IMR-90 (cell line): Measurements from ENCODE around the gene MKS1. TPM values are rescaled to one million over a fixed set of nuclear protein-coding genes. Genes with fewer than 3 reads are reported as not detected.

Source experiments
- ATAC-seq: fragments of 200-7000 bp; cut with Tn5 transposase; 2 replicates; pipeline ENCODE4 v1.9.1; 2020; ENCODE audit warnings: low read depth, mild to moderate bottlenecking, moderate library complexity
- BruUV-seq: library from RNA; stranded (reverse); fragments of 400-500 nt; replicated peaks from 2 replicates; lab custom pipeline; 2021; lab: Mats Ljungman, UMichigan
- CTCF ChIA-PET: fragments of 300-600 bp; formaldehyde crosslinking; extraction: SDS; loops from one replicate; lab custom pipeline; 2021; ENCODE audit warnings: antibody characterized with exemption; lab: Yijun Ruan, JAX
- POLR2A ChIA-PET: fragments of 300-600 bp; sonication (Branson Sonifier 250); formaldehyde crosslinking; loops from one replicate; lab custom pipeline; 2022; ENCODE audit warnings: antibody characterized with exemption; ENCODE audit not compliant: unreplicated experiment; lab: Charles Lee
- DNase-seq: peaks from one replicate; pipeline ENCODE4 v3.0.0; 2013
- H2AFZ ChIP-seq: replicated peaks from 2 replicates; pipeline ENCODE3; 2013; ENCODE audit warnings: low read length, mild to moderate bottlenecking; ENCODE audit not compliant: poor library complexity
- H2AK5ac ChIP-seq: 2 replicates; pipeline ENCODE4 v1.6.1; 2013; ENCODE audit warnings: low read depth, low read length, inconsistent platforms
- H2AK9ac ChIP-seq: replicated peaks from 2 replicates; pipeline ENCODE3; 2013; ENCODE audit warnings: mild to moderate bottlenecking, low read depth, low read length, moderate library complexity; ENCODE audit not compliant: poor library complexity
- H2BK120ac ChIP-seq: 2 replicates; pipeline ENCODE4 v1.6.1; 2013; ENCODE audit warnings: low read depth, low read length, inconsistent platforms
- H2BK15ac ChIP-seq: 3 replicates; pipeline ENCODE4 v1.6.1; 2013; ENCODE audit warnings: low read depth, low read length, inconsistent platforms
- H2BK20ac ChIP-seq: 2 replicates; pipeline ENCODE4 v1.6.1; 2013; ENCODE audit warnings: low read depth, mild to moderate bottlenecking, inconsistent platforms, low read length, moderate library complexity
- H2BK5ac ChIP-seq: 2 replicates; pipeline ENCODE4 v1.6.1; 2013; ENCODE audit warnings: mild to moderate bottlenecking, low read depth, low read length, inconsistent platforms; ENCODE audit not compliant: poor library complexity, severe bottlenecking
- H3K14ac ChIP-seq: replicated peaks from 2 replicates; pipeline ENCODE4 v1.6.1; 2013; ENCODE audit warnings: low read depth, low read length, inconsistent platforms
- H3K18ac ChIP-seq: 2 replicates; pipeline ENCODE4 v1.6.1; 2013; ENCODE audit warnings: low read depth, low read length, control low read depth
- H3K23ac ChIP-seq: 2 replicates; pipeline ENCODE4 v1.6.1; 2013; ENCODE audit warnings: low read depth, low read length, inconsistent platforms
- H3K27ac ChIP-seq: 2 replicates; pipeline ENCODE4 v1.5.1; 2013; ENCODE audit warnings: mild to moderate bottlenecking, control low read depth, low read length; ENCODE audit not compliant: insufficient read depth
- H3K27me3 ChIP-seq: 2 replicates; pipeline ENCODE4 v1.6.1; 2013; ENCODE audit warnings: low read length; ENCODE audit not compliant: control insufficient read depth, insufficient read depth
- H3K36me3 ChIP-seq: 2 replicates; pipeline ENCODE4 v1.6.1; 2013; ENCODE audit warnings: low read length, mixed read lengths; ENCODE audit not compliant: control insufficient read depth, insufficient read depth
- H3K4ac ChIP-seq: 2 replicates; pipeline ENCODE4 v1.6.1; 2013; ENCODE audit warnings: low read depth, low read length, inconsistent platforms
- H3K4me1 ChIP-seq: 2 replicates; pipeline ENCODE4 v1.6.1; 2013; ENCODE audit warnings: low read length, mixed read lengths; ENCODE audit not compliant: control insufficient read depth, insufficient read depth
- H3K4me2 ChIP-seq: 2 replicates; pipeline ENCODE4 v1.6.1; 2013; ENCODE audit warnings: low read depth, mild to moderate bottlenecking, control low read depth, low read length, moderate library complexity
- H3K4me3 ChIP-seq: 2 replicates; pipeline ENCODE4 v1.5.1; 2013; ENCODE audit warnings: low read depth, mild to moderate bottlenecking, control low read depth, low read length, moderate library complexity; ENCODE audit not compliant: insufficient read depth
- H3K56ac ChIP-seq: 2 replicates; pipeline ENCODE4 v1.6.1; 2013; ENCODE audit warnings: low read length, inconsistent platforms; ENCODE audit not compliant: insufficient read depth; ENCODE audit errors: extremely low read depth
- H3K79me1 ChIP-seq, 2 experiments: 2 replicates each; pipeline ENCODE4 v1.6.1; 2013; ENCODE audit warnings: low read length in 2 of 2, inconsistent platforms in 1 of 2, low read depth in 1 of 2
- H3K9ac ChIP-seq: 2 replicates; pipeline ENCODE4 v1.6.1; 2013; ENCODE audit warnings: low read depth, low read length, control low read depth
- H3K9me1 ChIP-seq: 2 replicates; pipeline ENCODE4 v1.6.1; 2013; ENCODE audit warnings: low read length, inconsistent platforms; ENCODE audit not compliant: insufficient read depth
- H3K9me3 ChIP-seq: 2 replicates; pipeline ENCODE4 v1.6.1; 2013; ENCODE audit warnings: low read length; ENCODE audit not compliant: control insufficient read depth, insufficient read depth
- H4K20me1 ChIP-seq: 2 replicates; pipeline ENCODE4 v1.6.1; 2013; ENCODE audit warnings: low read length, inconsistent platforms; ENCODE audit not compliant: insufficient read depth
- H4K5ac ChIP-seq: 2 replicates; pipeline ENCODE4 v1.6.1; 2013; ENCODE audit warnings: mild to moderate bottlenecking, low read depth, low read length, control low read depth
- H4K8ac ChIP-seq, 2 experiments: 2 replicates each; pipeline ENCODE4 v1.6.1; 2013; ENCODE audit warnings: low read depth in 2 of 2, low read length in 2 of 2, control low read depth in 1 of 2, inconsistent platforms in 1 of 2
- H4K91ac ChIP-seq: 2 replicates; pipeline ENCODE4 v1.6.1; 2013; ENCODE audit warnings: low read depth, low read length, inconsistent platforms; ENCODE audit not compliant: insufficient read depth
- ELK1 ChIP-seq: fragments of 150-350 bp; IDR thresholded peaks from 2 replicates; pipeline ENCODE4 v1.6.1; 2016; ENCODE audit warnings: low read depth, mild to moderate bottlenecking, low read length, moderate library complexity, borderline replicate concordance
- RFX5 ChIP-seq: IDR thresholded peaks from 2 replicates; pipeline ENCODE4 v1.8.0; 2012; ENCODE audit warnings: low read depth, mild to moderate bottlenecking, low read length, moderate library complexity
- WGBS, 2 experiments: methylation state at CpG; one replicate each; pipeline versions ENCODE4 v1.1.5 to v1.1.7; 2013; ENCODE audit warnings: missing lambda C conversion rate in 2 of 2; ENCODE audit not compliant: insufficient read length in 1 of 2; ENCODE audit errors: extremely low coverage in 2 of 2; 5-methylcytosine and 5-hydroxymethylcytosine counted together
- dilution Hi-C: fragments of 300-500 bp; cut with HindIII; formaldehyde crosslinking; loops from one replicate; pipeline ENCODE4 v1.14.3; 2018; ENCODE audit warnings: low sequenced_read_pairs; ENCODE audit not compliant: unreplicated experiment
- in situ Hi-C: fragments of 300-500 bp; cut with MboI; formaldehyde crosslinking; loops from 3 replicates; pipeline ENCODE4 v1.14.3; 2019; ENCODE audit warnings: low sequenced_read_pairs, inconsistent platforms, mixed read lengths
- intact Hi-C: fragments of 100-400 bp; cut with micrococcal nuclease; formaldehyde crosslinking; loops from 2 replicates; pipeline ENCODE4 v1.10.0; 2022
- polyA plus RNA-seq, 3 experiments: library from polyadenylated mRNA; depleted of rRNA; stranded (reverse); fragments of >200 nt; gene quantifications; 2 replicates each; pipeline ENCODE4 v1.2.3, GENCODE V29; 2012; ENCODE audit warnings: low replicate concordance in 1 of 3
- total RNA-seq: library from RNA; depleted of rRNA; stranded (reverse); fragments of >200 nt; gene quantifications from 2 replicates; pipeline ENCODE4 v1.2.3, GENCODE V29; 2012

Gene MKS1
- total and polyA plus RNA-seq, 2 of the 4 experiments (the other 2 are of a cell fraction): 11.5 to 13.2 TPM

- Histone ChIP-seq H2BK20ac (no peak overlapping the region), H2BK15ac (no peak overlapping the region), H3K79me1 (no peaks in the 10 kb centered on the region), H3K9me1 (no peaks in the 10 kb centered on the region), H3K4ac (no peak overlapping the region), H2AK5ac (no peak overlapping the region), H2AFZ (no peak overlapping the region), H3K4me1 (no peaks in the 10 kb centered on the region), H3K56ac (no peak overlapping the region), H4K8ac (no peak overlapping the region), H3K4me2 (no peak overlapping the region), H2BK5ac (no peak overlapping the region), H3K36me3 (peaks cover 10% of the 10 kb centered on the region; the same call in 1 of the 2 replicates), H3K18ac (no peak overlapping the region), H3K27me3 (peaks cover 6% of the 10 kb centered on the region), H3K9me3 (no peaks in the 10 kb centered on the region), H3K14ac (no peak overlapping the region), H4K5ac (no peak overlapping the region), H2AK9ac (no peak overlapping the region), H4K20me1 (no peaks in the 10 kb centered on the region), H3K4me3 (no peak overlapping the region), H3K23ac (no peak overlapping the region), H4K91ac (no peak overlapping the region), H3K9ac (no peak overlapping the region), H2BK120ac (no peak overlapping the region), H3K27ac (no peak overlapping the region)
- CTCF ChIA-PET: interaction anchor here (1.4 kb wide), 1 partner anchor 11 kb away, joined by 3 read pairs; no protein-coding TSS in a partner anchor
- no CpG with 5 or more reads among the region's 7 CpGs for WGBS, 2 experiments
- no TSS peak for BruUV-seq
- ATAC-seq (no peak), DNase-seq (no peak)
- dilution Hi-C loops (no loop called here), in situ Hi-C loops (no loop called here), intact Hi-C loops (no loop called here)
- TF ChIP-seq ELK1: no peak
- TF ChIP-seq RFX5: no peak
- POLR2A ChIA-PET: no interaction called here
Measured at GRCh38 chr17:58202859-58203258, 16.2 kb downstream of the MKS1 start.
